ENCODE data around the gene TCIRG1. TPM values are rescaled to one million over a fixed set of nuclear protein-coding genes. Genes with fewer than 3 reads are reported as not detected.

The TCIRG1 gene
- total and polyA plus RNA-seq, 2 experiments from 2014 or later: 75.9 to 118 TPM

DNA sequence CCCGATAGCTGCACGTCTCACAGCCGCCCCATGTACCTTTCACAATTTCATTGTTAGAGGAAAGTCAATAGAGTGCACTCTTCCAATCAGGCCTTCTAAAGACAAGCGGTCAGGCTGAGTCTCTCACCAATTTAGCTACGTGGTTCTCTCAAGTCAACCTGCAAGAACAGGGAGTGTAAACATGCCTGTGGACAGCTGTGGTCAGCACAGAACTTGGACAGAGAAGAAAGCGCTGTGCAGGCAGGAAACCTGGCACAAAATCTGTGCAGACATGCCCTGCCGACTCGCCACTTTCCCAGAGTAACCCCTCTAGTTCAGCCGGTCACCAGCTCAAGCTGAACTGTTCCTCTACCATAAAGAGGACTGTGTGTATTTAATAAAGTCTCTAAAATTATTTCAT is 42.9 kb downstream of the TCIRG1 start:
- Histone ChIP-seq H3K4me1 (ENCODE audit: insufficient read depth) (no peaks in the 10 kb centered on the region), H3K36me3 (ENCODE audit: low read depth) (no peaks in the 10 kb centered on the region), H3K27ac (no peak overlapping the region), H3K4me3 (no peak overlapping the region), H2AFZ (no peak overlapping the region), H3K4me2 (ENCODE audit: unreplicated experiment) (no peak overlapping the region), H3K79me2 (ENCODE audit: insufficient read depth) (no peaks in the 10 kb centered on the region), H3K9me3 (ENCODE audit: low read depth) (no peaks in the 10 kb centered on the region), H3K27me3 (replicated peaks; ENCODE audit: insufficient read depth) (no peaks in the 10 kb centered on the region), H3K9me2 (ENCODE audit: insufficient read depth) (no peaks in the 10 kb centered on the region), H4K20me1 (ENCODE audit: insufficient read depth) (no peaks in the 10 kb centered on the region), H3F3A (ENCODE audit: insufficient read depth) (no peaks in the 10 kb centered on the region), H3K9ac (no peak overlapping the region)
- no peak for TF ChIP-seq EZH2phosphoT487 (IDR thresholded peaks at IDR 0.05; ENCODE audit: insufficient read depth, low read depth)
- TF ChIP-seq EZH2 (IDR thresholded peaks at IDR 0.05; ENCODE audit: insufficient read depth, poor library complexity, severe bottlenecking): no peak
- in situ Hi-C loops (cut with MboI): no loop called here
- DNase-seq: no peak
- 95 to 97% methylated on average over 9 of the region's 9 CpGs for WGBS, 2 experiments (ENCODE audit: low coverage in 1 of 2, low lambda C conversion rate in 2 of 2, missing lambda C conversion rate in 2 of 2)

DNA sequence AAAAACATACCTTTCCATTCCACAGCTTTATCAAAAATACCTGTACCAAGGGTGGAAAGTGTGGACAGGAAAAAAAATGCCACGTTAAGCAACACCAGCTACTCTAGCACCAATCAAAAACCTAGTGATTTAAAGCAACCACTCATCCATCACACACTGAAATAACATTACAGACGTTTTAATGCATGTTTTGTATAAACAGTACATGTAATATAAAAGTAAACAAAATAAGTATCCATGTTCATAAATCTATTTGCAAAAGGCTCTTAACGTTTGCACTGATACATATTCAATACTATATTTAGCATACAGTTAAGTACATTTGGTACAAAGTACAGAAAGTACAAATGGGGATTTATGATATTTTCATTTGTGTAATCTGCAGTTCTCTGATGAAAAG is 43.7 kb downstream of the TCIRG1 start:
- in situ Hi-C loops (cut with MboI): no loop called here

DNA sequence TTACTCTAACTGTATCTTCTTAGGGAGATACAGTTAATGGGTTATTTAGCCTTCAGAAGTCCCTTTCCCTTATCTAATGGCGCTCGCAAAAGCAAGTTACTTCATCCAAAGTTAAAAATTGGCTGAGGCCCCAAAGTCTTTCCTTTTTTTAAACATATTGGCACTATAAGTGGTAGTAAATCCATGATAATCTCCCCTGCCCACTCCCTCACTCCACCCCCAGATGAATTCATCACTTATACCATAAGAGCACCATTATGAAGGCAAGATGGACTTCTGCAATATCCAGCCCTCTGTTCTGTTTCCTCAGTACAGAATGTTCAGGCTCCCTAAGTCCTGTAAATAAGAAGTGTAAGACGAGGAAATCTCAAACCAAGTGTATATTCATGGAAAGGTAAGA is 44.7 kb downstream of the TCIRG1 start:
- WGBS, 2 experiments (ENCODE audit: low coverage in 1 of 2, low lambda C conversion rate in 2 of 2, missing lambda C conversion rate in 2 of 2): 96 to 99% methylated on average over 3 of the region's 3 CpGs
- Histone ChIP-seq H3K9me2 (ENCODE audit: insufficient read depth) (no peaks in the 10 kb centered on the region), H4K20me1 (ENCODE audit: insufficient read depth) (no peaks in the 10 kb centered on the region), H3K9ac (no peak overlapping the region), H3K4me3 (no peak overlapping the region), H2AFZ (no peak overlapping the region), H3K36me3 (ENCODE audit: low read depth) (no peaks in the 10 kb centered on the region), H3K4me2 (ENCODE audit: unreplicated experiment) (no peak overlapping the region), H3K9me3 (ENCODE audit: low read depth) (no peaks in the 10 kb centered on the region), H3K27me3 (replicated peaks; ENCODE audit: insufficient read depth) (no peaks in the 10 kb centered on the region), H3K4me1 (ENCODE audit: insufficient read depth) (no peaks in the 10 kb centered on the region), H3F3A (ENCODE audit: insufficient read depth) (no peaks in the 10 kb centered on the region), H3K27ac (no peak overlapping the region), H3K79me2 (ENCODE audit: insufficient read depth) (no peaks in the 10 kb centered on the region)
- TF ChIP-seq EZH2 (IDR thresholded peaks at IDR 0.05; ENCODE audit: insufficient read depth, poor library complexity, severe bottlenecking) (no peak), EZH2phosphoT487 (IDR thresholded peaks at IDR 0.05; ENCODE audit: insufficient read depth, low read depth) (no peak)
- DNase-seq: no peak
- in situ Hi-C loops (cut with MboI): no loop called here

More for the DNA sequence above, 43.7 kb downstream of the TCIRG1 start:
- Histone ChIP-seq H3K4me3 (no peak overlapping the region), H3K79me2 (ENCODE audit: insufficient read depth) (no peaks in the 10 kb centered on the region), H4K20me1 (ENCODE audit: insufficient read depth) (no peaks in the 10 kb centered on the region), H3K9me2 (ENCODE audit: insufficient read depth) (no peaks in the 10 kb centered on the region), H3F3A (ENCODE audit: insufficient read depth) (no peaks in the 10 kb centered on the region), H3K9ac (no peak overlapping the region), H3K4me1 (ENCODE audit: insufficient read depth) (no peaks in the 10 kb centered on the region), H3K36me3 (ENCODE audit: low read depth) (no peaks in the 10 kb centered on the region), H2AFZ (no peak overlapping the region), H3K4me2 (ENCODE audit: unreplicated experiment) (no peak overlapping the region), H3K9me3 (ENCODE audit: low read depth) (no peaks in the 10 kb centered on the region), H3K27ac (no peak overlapping the region), H3K27me3 (replicated peaks; ENCODE audit: insufficient read depth) (no peaks in the 10 kb centered on the region)
- WGBS, 2 experiments (ENCODE audit: low coverage in 1 of 2, low lambda C conversion rate in 2 of 2, missing lambda C conversion rate in 2 of 2): 31 to 34% methylated on average over 3 of the region's 3 CpGs
- no peak for TF ChIP-seq EZH2 (IDR thresholded peaks at IDR 0.05; ENCODE audit: insufficient read depth, poor library complexity, severe bottlenecking)
- TF ChIP-seq EZH2phosphoT487 (IDR thresholded peaks at IDR 0.05; ENCODE audit: insufficient read depth, low read depth): no peak
- DNase-seq: no peak

DNA sequence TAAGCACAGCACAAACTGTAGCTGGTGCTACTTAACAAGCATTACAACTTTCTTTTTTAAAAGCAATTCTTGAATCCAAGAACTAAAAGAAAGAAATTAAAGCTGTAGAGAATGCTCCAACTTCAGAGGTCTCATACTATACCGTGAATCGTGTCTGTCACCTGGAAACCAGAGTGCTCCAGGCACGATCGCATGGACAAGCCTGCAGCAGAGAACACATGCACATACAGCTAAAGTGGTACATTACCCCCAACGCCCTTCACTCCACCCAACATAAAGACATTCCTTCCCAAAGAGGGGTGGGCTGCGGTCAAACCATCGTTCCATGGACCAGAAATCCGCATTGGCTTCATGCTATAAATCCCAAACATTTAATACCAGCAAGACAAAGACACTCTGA is 50.9 kb downstream of the TCIRG1 start:
- Histone ChIP-seq H3K79me2 (ENCODE audit: insufficient read depth) (no peaks in the 10 kb centered on the region), H3K9me3 (ENCODE audit: low read depth) (no peaks in the 10 kb centered on the region), H3K27me3 (replicated peaks; ENCODE audit: insufficient read depth) (no peaks in the 10 kb centered on the region), H3K4me2 (ENCODE audit: unreplicated experiment) (no peak overlapping the region), H3K9ac (no peak overlapping the region), H3K36me3 (ENCODE audit: low read depth) (no peaks in the 10 kb centered on the region), H3K4me3 (no peak overlapping the region), H3K4me1 (ENCODE audit: insufficient read depth) (no peaks in the 10 kb centered on the region), H2AFZ (no peak overlapping the region), H3F3A (ENCODE audit: insufficient read depth) (no peaks in the 10 kb centered on the region), H4K20me1 (ENCODE audit: insufficient read depth) (no peaks in the 10 kb centered on the region), H3K27ac (no peak overlapping the region), H3K9me2 (ENCODE audit: insufficient read depth) (no peaks in the 10 kb centered on the region)
- no peak for DNase-seq
- in situ Hi-C loops (cut with MboI): no loop called here
- no peak for TF ChIP-seq EZH2phosphoT487 (IDR thresholded peaks at IDR 0.05; ENCODE audit: insufficient read depth, low read depth)
- no peak for TF ChIP-seq EZH2 (IDR thresholded peaks at IDR 0.05; ENCODE audit: insufficient read depth, poor library complexity, severe bottlenecking)
- 81 to 83% methylated on average over 8 of the region's 8 CpGs for WGBS, 2 experiments (ENCODE audit: low coverage in 1 of 2, low lambda C conversion rate in 2 of 2, missing lambda C conversion rate in 2 of 2)

DNA sequence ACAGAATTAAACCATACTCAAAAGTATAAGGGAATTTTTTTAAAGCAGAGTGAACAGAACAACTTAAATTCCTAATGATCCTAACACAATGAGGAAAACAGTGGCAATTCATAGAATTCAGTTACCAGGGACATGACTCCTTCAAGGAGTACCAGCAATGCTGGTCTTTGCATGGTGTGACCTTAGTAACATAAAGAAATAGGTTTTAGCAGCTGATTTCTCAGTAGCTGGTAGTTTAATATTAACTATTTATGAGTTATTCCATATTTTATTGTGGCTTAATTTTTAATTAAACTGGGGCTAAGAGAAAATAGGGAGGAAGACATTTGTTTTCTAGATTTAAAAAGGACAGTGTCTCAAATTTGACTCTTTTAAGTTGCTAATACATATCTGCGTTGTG is 51.5 kb downstream of the TCIRG1 start:
- Histone ChIP-seq H3F3A (ENCODE audit: insufficient read depth) (no peaks in the 10 kb centered on the region), H3K4me2 (ENCODE audit: unreplicated experiment) (no peak overlapping the region), H3K9me2 (ENCODE audit: insufficient read depth) (no peaks in the 10 kb centered on the region), H3K4me1 (ENCODE audit: insufficient read depth) (no peaks in the 10 kb centered on the region), H3K36me3 (ENCODE audit: low read depth) (no peaks in the 10 kb centered on the region), H3K9ac (no peak overlapping the region), H2AFZ (no peak overlapping the region), H4K20me1 (ENCODE audit: insufficient read depth) (no peaks in the 10 kb centered on the region), H3K27ac (no peak overlapping the region), H3K27me3 (replicated peaks; ENCODE audit: insufficient read depth) (no peaks in the 10 kb centered on the region), H3K4me3 (no peak overlapping the region), H3K79me2 (ENCODE audit: insufficient read depth) (no peaks in the 10 kb centered on the region), H3K9me3 (ENCODE audit: low read depth) (no peaks in the 10 kb centered on the region)
- DNase-seq: no peak
- in situ Hi-C loops (cut with MboI): no loop called here
- WGBS, 2 experiments (ENCODE audit: low coverage in 1 of 2, low lambda C conversion rate in 2 of 2, missing lambda C conversion rate in 2 of 2): 96 to 97% methylated on average over 1 of the region's 1 CpG
- no peak for TF ChIP-seq EZH2 (IDR thresholded peaks at IDR 0.05; ENCODE audit: insufficient read depth, poor library complexity, severe bottlenecking)
- TF ChIP-seq EZH2phosphoT487 (IDR thresholded peaks at IDR 0.05; ENCODE audit: insufficient read depth, low read depth): no peak
